B cell (primary cell): ENCODE results near the gene TOM1L1. TPM values are rescaled to one million over a fixed set of nuclear protein-coding genes. Genes with fewer than 3 reads are reported as not detected.

Experiments used
- ATAC-seq: fragments of 200-7000 bp; cut with Tn5 transposase; one replicate; pipeline ENCODE4 v1.10.0; 2021; ENCODE audit warnings: low read depth, mild to moderate bottlenecking, moderate number of reproducible peaks, moderate library complexity
- CTCF ChIA-PET: fragments of 350-600 bp; sonication (Branson Sonifier 250); formaldehyde crosslinking; loops from one replicate; lab custom pipeline; 2021; ENCODE audit warnings: antibody characterized with exemption, inconsistent platforms; lab: Charles Lee
- POLR2A ChIA-PET: fragments of 350-600 bp; sonication (Branson Sonifier 250); formaldehyde crosslinking; loops from one replicate; lab custom pipeline; 2021; ENCODE audit warnings: antibody characterized with exemption; lab: Charles Lee
- DNase-seq: peaks from one replicate; pipeline ENCODE4 v3.0.0; 2013
- H2AFZ ChIP-seq: 2 replicates; pipeline ENCODE4 v1.6.1; 2012; ENCODE audit warnings: mild to moderate bottlenecking, low read depth, low read length; ENCODE audit not compliant: insufficient read depth, poor library complexity, severe bottlenecking
- H3K27ac ChIP-seq, 2 donors: 1 replicate in 1 of 2; 2 replicates in 1 of 2; pipeline ENCODE4 v1.5.1; 2012 to 2013; ENCODE audit warnings: low read length in 2 of 2, mild to moderate bottlenecking in 2 of 2, moderate library complexity in 1 of 2
- H3K27me3 ChIP-seq, 4 experiments: fragments of 200-600 bp in 1 of 4; sonication (generic) in 1 of 4; replicated peaks in 1 of 4; 1 replicate in 2 of 4; 2 replicates in 2 of 4; pipeline versions ENCODE4 v1.6.1 to v1.7.0; 2013 to 2016; ENCODE audit warnings: low read length in 3 of 4, mild to moderate bottlenecking in 2 of 4, mixed read lengths in 1 of 4, moderate library complexity in 1 of 4; ENCODE audit not compliant: insufficient read depth in 4 of 4, control insufficient read depth in 3 of 4; ENCODE audit errors: control extremely low read depth in 1 of 4
- H3K36me3 ChIP-seq, 2 experiments: replicated peaks in 1 of 2; 1 replicate in 1 of 2; 2 replicates in 1 of 2; pipeline versions ENCODE4 v1.6.1 to v1.7.1; 2013; ENCODE audit warnings: low read length in 1 of 2; ENCODE audit not compliant: insufficient read depth in 2 of 2, control insufficient read depth in 1 of 2; ENCODE audit errors: control extremely low read depth in 1 of 2, extremely low read depth in 1 of 2
- H3K4me1 ChIP-seq, 2 donors: fragments of 200-600 bp in 1 of 2; sonication (generic) in 1 of 2; 1 replicate in 1 of 2; 2 replicates in 1 of 2; pipeline versions ENCODE4 v1.5.1 to v1.6.1; 2013 to 2017; ENCODE audit warnings: low read length in 2 of 2; ENCODE audit not compliant: control insufficient read depth in 2 of 2, insufficient read depth in 2 of 2
- H3K4me2 ChIP-seq: replicated peaks from 2 replicates; pipeline ENCODE3; 2012; ENCODE audit warnings: mild to moderate bottlenecking, low read depth, low read length; ENCODE audit not compliant: poor library complexity, severe bottlenecking
- H3K4me3 ChIP-seq, 5 experiments: fragments of 200-600 bp in 1 of 5; sonication (generic) in 1 of 5; 1 replicate in 3 of 5; 2 replicates in 2 of 5; pipeline versions ENCODE4 v1.5.1 to v1.7.0; 2011 to 2016; ENCODE audit warnings: low read length in 4 of 5, mild to moderate bottlenecking in 4 of 5, low read depth in 2 of 5, control low read depth in 1 of 5, moderate library complexity in 1 of 5; ENCODE audit not compliant: insufficient read depth in 1 of 5; ENCODE audit errors: control extremely low read depth in 1 of 5, extremely low read depth in 1 of 5
- H3K79me2 ChIP-seq: fragments of 200-600 bp; sonication (generic); one replicate; pipeline ENCODE4 v1.6.0; 2016; ENCODE audit warnings: low read length; ENCODE audit not compliant: control insufficient read depth, insufficient read depth
- H3K9ac ChIP-seq: fragments of 200-600 bp; sonication (generic); 2 replicates; pipeline ENCODE4 v1.6.1; 2017; ENCODE audit warnings: mild to moderate bottlenecking, low read length, moderate library complexity
- H3K9me3 ChIP-seq, 3 donors: one replicate each; pipeline versions ENCODE4 v1.6.1 to v1.7.1; 2013; ENCODE audit warnings: low read length in 2 of 3; ENCODE audit not compliant: control insufficient read depth in 2 of 3, insufficient read depth in 1 of 3; ENCODE audit errors: control extremely low read depth in 1 of 3
- H4K20me1 ChIP-seq: 2 replicates; pipeline ENCODE4 v1.6.0; 2012; ENCODE audit warnings: mild to moderate bottlenecking, low read length; ENCODE audit not compliant: insufficient read depth, control insufficient read depth, poor library complexity, severe bottlenecking
- H3K27ac Mint-ChIP-seq: one replicate; pipeline ENCODE4 v1.8.0; 2021; ENCODE audit warnings: mixed read lengths
- H3K27me3 Mint-ChIP-seq: one replicate; pipeline ENCODE4 v1.8.0; 2021; ENCODE audit warnings: mixed read lengths
- H3K4me1 Mint-ChIP-seq: one replicate; pipeline ENCODE4 v1.8.0; 2021; ENCODE audit warnings: mixed read lengths
- H3K4me3 Mint-ChIP-seq: one replicate; pipeline ENCODE4 v1.8.0; 2021; ENCODE audit warnings: mixed read lengths
- H3K9me3 Mint-ChIP-seq: one replicate; pipeline ENCODE4 v1.8.0; 2022; ENCODE audit warnings: mixed read lengths; ENCODE audit not compliant: insufficient read depth
- CTCF ChIP-seq: fragments of 200-600 bp; IDR thresholded peaks from one replicate; pipeline ENCODE4 v1.8.0; 2022; ENCODE audit warnings: antibody characterized with exemption, mild to moderate bottlenecking
- EZH2 ChIP-seq: IDR thresholded peaks from 2 replicates; pipeline ENCODE4 v1.6.1; 2012; ENCODE audit warnings: borderline replicate concordance, low read depth, mild to moderate bottlenecking, moderate library complexity, low read length; ENCODE audit not compliant: insufficient read depth, poor library complexity, severe bottlenecking
- WGBS: methylation state at CpG from one replicate; pipeline ENCODE4 v1.1.5; 2013; ENCODE audit warnings: missing lambda C conversion rate; ENCODE audit not compliant: insufficient coverage; 5-methylcytosine and 5-hydroxymethylcytosine counted together
- intact Hi-C: fragments of 100-400 bp; cut with micrococcal nuclease; formaldehyde crosslinking; loops from one replicate; pipeline ENCODE4 v1.10.0; 2022
- polyA plus RNA-seq: library from polyadenylated mRNA; depleted of rRNA; stranded (reverse); fragments of >200 nt; gene quantifications from 2 replicates; pipeline ENCODE4 v1.2.3, GENCODE V29; 2012
- total RNA-seq, 2 donors: library from RNA; stranded (reverse); fragments of 120-200 nt in 1 of 2; gene quantifications; 1 replicate in 1 of 2; 2 replicates in 1 of 2; pipeline versions ENCODE4 v1.2.3 to v1.2.4, GENCODE V29; 2013 to 2022

The TOM1L1 gene
- total and polyA plus RNA-seq, 2 donors (not counting 1 experiment from before 2014, with no cell fraction given) = not detected

- H3K79me2 ChIP-seq = no peaks in the 10 kb centered on the region
- H3K9me3 Mint-ChIP-seq = no peaks in the 10 kb centered on the region
- no peaks in the 10 kb centered on the region for H3K4me1 ChIP-seq
- H3K4me3 ChIP-seq = no peak overlapping the region
- intact Hi-C loops = no loop called here
- peaks cover 0 to 5% (median 1%) of the 10 kb centered on the region in 4 experiments for H3K27me3 ChIP-seq
- POLR2A ChIA-PET = no interaction called here
- CTCF ChIA-PET = interaction anchor here (1.3 kb wide), 1 partner anchor 43 kb away, joined by 3 read pairs; no protein-coding TSS in a partner anchor
- H3K4me3 Mint-ChIP-seq = no peak overlapping the region
- no peak for ATAC-seq
- DNase-seq = no peak
- no peaks in the 10 kb centered on the region for H4K20me1 ChIP-seq
- H2AFZ ChIP-seq = no peak overlapping the region
- H3K9me3 ChIP-seq = no peaks in the 10 kb centered on the region
- H3K27ac Mint-ChIP-seq = no peak overlapping the region
- WGBS = 100% methylated on average over 2 of the region's 2 CpGs
- TF ChIP-seq EZH2 (no peak), CTCF (no peak)
- H3K27me3 Mint-ChIP-seq = peaks cover 10% of the 10 kb centered on the region
- H3K4me1 Mint-ChIP-seq = no peaks in the 10 kb centered on the region
- no peak overlapping the region for H3K9ac ChIP-seq
- H3K36me3 ChIP-seq = no peaks in the 10 kb centered on the region
- H3K4me2 ChIP-seq = no peak overlapping the region
- no peak overlapping the region for H3K27ac ChIP-seq
Observed at GRCh38 chr17:54950116-54950515, 49.5 kb downstream of the TOM1L1 start.

GRCh38 chr17:54951286-54951685, 50.6 kb downstream of the TOM1L1 start:
- no peaks in the 10 kb centered on the region for H3K79me2 ChIP-seq
- no peak for TF ChIP-seq CTCF
- TF ChIP-seq EZH2 = no peak
- Mint-ChIP-seq H3K27ac (no peak overlapping the region), H3K4me3 (no peak overlapping the region), H3K9me3 (no peaks in the 10 kb centered on the region), H3K27me3 (peaks cover 10% of the 10 kb centered on the region), H3K4me1 (no peaks in the 10 kb centered on the region)
- no peak overlapping the region for H2AFZ ChIP-seq
- no peak overlapping the region for H3K4me2 ChIP-seq
- CTCF ChIA-PET = interaction anchor here (0.5 kb wide), 1 partner anchor 575 kb away, joined by 3 read pairs; no protein-coding TSS in a partner anchor
- H3K4me3 ChIP-seq = no peak overlapping the region
- H3K36me3 ChIP-seq = no peaks in the 10 kb centered on the region
- ATAC-seq (no peak), DNase-seq (no peak)
- POLR2A ChIA-PET = no interaction called here
- H3K27ac ChIP-seq = no peak overlapping the region
- intact Hi-C loops = no loop called here
- H3K4me1 ChIP-seq = no peaks in the 10 kb centered on the region
- 100% methylated on average over 1 of the region's 4 CpGs for WGBS
- peaks cover 0 to 5% (median 1%) of the 10 kb centered on the region in 4 experiments for H3K27me3 ChIP-seq
- no peaks in the 10 kb centered on the region for H4K20me1 ChIP-seq
- no peaks in the 10 kb centered on the region for H3K9me3 ChIP-seq
- H3K9ac ChIP-seq = no peak overlapping the region
